NK-92 (cell line): Measurements from ENCODE around the gene SPATC1L.
"Not testable (repeated sequence)": the region's sequence is repeated elsewhere in the genome, so short reads cannot be mapped to it uniquely, and the experiment has no call there.

ENCODE experiments used
- DNase-seq: peaks from one replicate; lab custom pipeline; 2025; ENCODE audit not compliant: unreplicated experiment; lab: John Stamatoyannopoulos, UW

SPATC1L gene

DNA sequence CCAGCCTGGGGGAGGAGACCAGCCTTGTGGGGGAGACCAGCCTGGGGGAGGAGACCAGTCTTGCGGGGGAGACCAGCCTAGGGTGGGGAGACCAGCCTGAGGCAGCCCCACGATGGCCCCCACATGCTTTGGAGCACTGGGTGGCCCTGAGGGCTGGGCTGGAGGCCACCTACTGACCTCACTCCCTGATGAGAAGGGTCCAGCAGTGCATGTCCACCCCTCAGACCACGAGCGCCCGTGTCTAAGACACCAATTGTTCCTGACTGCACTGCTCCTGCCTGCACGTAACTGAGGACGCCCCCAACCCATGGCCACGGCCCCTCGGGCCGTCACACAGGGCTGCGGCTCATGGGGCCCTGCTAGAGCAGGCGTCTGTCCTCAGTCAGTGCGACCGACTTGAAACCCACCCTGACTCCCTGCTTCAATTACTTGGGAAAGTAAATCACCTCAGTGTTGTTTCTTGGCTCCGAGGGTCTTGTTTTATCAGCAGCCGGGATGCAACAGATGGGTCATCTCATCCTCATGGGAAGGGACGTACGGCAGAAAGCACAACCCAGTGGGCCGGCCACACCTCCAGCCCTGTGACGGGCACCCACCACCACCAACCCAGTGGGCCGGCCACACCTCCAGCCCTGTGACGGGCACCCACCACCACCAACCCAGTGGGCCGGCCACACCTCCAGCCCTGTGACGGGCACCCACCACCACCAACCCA is at the start of gene SPATC1L:
Gene SPATC1L, minus strand, starts transcription at position 550 of the 715 bp plus-strand sequence. CDS start 1,643 bp downstream, outside the sequence.
- no peak for DNase-seq

DNA sequence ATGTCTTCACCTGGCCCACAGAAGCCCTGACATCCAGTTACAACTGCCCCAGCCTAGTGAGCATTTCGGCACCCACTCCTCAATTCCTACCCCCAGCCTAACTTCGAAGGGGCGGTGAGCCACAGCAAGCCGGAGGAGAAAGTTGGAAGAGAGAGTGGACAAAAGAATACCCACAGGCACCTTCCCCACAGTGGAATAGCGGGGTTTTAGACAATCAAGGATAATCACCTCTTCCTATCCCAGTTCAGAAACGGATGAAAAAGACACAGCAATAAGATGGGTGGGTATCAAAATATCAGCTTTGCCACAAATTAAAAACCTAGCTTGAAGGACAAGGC is 45.6 kb upstream of the SPATC1L start:
- no peak for DNase-seq

DNA sequence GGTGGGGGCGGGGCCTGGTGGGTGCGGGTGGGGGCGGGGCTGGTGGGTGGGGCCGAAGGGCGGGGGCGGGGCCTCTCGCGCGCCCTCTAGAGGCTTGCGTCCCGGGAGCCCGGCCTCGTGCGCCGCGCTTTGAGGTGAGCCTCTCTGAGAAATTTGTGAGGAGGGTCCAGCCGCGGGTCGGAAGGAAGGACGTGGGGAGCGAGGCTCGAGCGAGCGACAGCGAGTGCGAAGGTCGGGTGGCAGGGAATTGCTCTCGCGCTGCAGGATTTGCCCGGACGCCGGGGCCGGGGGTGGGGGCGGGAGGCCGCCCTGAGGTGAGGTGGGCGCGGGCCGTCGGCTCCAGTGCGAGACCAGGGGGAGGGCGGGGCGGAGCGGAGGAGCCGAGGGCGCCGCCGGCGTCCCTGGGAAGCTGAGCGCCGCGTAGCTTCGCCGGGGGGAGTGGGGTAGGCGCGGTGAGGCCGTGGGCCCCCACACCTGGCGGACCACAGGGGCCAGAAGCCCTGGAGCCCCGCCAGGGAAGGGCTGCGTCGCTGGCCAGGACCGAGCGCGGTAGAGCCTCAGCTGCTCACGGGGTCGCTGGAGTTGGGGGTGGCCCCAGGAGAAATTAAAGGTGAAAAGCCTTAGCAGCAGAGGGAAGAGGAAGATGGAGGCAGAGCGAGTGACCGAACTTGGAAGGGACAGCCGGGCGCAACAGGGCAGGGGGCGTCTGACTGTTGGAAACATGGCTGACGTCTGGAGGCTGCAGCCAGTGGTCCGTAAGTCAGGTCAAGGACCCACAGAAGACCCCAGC is 45.1 kb upstream of the SPATC1L start:
- DNase-seq, result no peak

DNA sequence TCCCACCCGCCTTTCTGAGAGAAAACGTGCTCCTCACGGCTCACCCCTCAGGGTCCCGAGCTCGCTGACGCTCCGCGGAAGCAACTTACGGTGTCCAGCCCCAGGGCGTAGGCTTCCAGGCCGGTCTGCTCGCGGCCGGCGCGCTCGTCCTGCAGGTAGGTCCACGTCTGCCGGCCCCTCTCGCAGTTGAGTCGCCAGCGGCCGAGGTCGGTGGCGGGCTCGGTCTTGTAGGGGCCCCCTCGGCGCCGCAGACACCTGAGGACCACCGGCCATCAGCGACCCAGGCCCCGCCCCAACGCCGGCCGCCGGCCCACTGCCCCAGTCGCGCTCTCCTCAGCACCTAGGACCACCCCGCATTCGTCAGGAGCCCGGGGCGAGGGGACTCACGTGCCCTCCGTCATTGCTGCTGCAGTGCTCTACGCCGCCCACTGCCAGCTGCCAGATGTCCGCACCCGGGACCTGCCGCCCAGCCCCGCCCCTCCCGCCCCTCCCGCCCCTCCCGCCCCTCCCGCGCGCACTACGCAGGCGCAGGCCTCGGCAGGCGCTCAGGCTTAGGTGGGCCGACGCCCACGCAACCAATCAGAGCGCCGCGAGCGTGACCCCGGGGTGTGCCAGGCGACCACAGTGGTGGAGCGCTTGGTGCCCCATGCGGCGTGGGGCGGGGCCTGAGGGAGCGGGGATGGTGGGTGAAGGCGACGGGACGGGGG is 44.2 kb upstream of the SPATC1L start, which contains the start of gene LSS:
Gene LSS, minus strand, starts transcription at position 430 of the 707 bp plus-strand sequence. Its CDS starts 29 bp downstream, at position 401.
- DNase-seq, result peak; percentile 92

DNA sequence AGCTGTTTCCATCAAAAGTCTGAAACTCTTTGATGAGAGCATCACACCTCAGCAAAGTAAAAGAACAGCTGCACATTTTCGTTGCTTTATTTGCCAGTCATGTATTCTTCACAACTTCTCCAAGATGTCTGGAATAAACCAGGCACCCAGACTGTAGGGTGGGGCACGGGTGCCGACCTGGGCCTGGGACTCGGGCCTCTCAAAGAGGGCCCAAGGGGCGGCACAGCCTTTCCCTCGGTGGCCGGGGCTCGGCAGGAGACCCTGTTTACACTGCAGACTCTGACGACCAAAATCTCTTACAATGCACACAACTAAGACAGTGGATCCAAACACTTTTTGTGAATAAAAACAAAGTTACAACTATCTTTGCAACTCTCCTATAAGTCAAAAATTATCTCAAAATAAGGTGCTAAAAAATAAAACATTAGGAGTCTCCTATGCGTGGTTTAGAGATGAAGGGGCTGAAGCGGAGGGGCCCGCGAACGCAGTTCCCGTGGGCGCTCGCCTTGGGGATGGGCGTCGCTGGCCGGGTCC is 43.6 kb upstream of the SPATC1L start:
- DNase-seq, result no peak

DNA sequence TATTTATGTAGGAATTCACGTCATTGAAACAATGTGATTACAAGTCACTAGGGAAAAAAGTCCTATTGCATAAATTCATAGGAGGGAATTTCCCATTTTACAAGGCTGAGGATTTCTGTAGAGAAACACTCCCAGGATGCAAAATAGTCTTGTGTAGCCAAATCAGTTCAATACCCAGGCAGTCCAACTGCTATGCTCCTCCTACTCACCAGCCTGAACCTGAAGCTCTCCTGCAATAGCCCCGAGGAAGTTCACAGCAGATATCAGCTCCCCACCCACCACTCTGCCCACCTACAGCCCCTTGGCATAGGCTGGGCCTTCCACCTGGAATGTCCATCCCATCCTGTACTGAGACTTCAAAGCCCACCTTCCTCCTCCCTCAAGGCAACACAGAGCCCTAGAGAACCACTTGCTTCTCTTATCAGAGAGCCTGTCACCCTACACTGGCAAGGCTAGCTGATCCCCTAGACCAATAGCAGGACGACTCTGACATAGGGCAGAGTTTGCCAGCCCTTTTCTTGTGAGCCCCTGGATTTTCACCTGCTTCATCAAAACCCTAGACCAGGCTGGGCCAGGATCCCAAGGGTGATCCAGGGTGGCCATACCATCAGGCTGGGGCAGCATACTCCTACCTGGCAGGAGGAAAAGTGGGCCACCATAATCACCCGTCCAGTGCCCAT is 42.8 kb upstream of the SPATC1L start:
- DNase-seq, result no peak

DNA sequence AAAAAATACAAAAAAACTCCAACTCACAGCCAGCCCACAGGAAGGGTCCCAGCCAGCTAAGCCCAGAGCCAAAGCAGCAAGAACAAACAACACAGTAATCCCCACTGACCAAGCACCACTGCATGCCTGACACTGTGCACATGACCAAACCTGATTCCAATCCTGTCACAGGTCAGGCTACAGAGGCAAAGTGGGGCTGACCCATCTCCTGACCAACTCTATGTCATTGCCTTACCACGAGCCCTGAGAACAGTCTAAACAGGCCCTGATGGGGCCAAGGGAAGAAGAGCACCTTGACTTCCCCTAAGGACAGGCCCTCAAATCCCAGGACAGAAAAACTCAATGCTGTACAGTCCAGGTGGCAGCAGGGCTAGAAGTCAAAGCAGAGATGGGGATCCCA is 41.9 kb upstream of the SPATC1L start:
- no peak for DNase-seq

DNA sequence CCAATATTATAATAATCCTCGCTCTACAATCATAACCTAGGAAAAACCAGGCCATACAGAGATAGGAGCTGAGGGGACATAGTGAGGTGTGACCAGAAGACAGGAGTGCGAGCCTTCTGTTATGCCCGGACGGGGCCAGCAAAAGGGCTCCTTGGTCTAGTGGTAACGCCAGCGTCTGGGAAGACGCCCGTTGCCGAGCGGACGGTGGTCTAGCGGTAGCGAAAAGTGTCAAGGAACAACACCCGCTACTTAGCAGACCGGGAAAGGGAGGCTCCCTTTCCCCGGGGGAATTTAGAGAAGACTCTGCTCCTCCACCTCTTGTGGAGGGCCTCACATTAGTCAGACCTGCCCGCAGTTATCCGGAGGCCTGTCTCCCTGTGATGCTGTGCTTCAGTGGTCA is 39.4 kb upstream of the SPATC1L start:
- DNase-seq, result not testable (repeated sequence)

DNA sequence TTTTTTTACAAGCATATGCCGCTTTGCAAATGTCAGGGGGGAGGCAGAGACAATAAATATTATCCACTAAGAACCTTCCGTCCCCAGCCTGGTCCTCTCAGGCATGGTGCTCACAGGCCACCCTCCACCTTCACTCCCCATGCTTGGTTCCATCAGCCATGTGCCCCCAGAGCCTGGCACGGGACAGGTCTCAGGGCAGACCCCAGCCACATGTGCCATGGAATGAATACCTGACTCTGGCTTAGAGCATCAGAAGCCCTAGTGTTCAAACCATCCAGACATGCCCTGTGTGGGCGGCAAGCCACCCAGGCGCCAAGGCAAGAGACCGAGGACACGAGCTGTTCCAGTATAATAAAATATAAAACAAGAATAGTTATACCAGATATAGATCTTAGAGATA is 39.0 kb upstream of the SPATC1L start:
- DNase-seq, result no peak

DNA sequence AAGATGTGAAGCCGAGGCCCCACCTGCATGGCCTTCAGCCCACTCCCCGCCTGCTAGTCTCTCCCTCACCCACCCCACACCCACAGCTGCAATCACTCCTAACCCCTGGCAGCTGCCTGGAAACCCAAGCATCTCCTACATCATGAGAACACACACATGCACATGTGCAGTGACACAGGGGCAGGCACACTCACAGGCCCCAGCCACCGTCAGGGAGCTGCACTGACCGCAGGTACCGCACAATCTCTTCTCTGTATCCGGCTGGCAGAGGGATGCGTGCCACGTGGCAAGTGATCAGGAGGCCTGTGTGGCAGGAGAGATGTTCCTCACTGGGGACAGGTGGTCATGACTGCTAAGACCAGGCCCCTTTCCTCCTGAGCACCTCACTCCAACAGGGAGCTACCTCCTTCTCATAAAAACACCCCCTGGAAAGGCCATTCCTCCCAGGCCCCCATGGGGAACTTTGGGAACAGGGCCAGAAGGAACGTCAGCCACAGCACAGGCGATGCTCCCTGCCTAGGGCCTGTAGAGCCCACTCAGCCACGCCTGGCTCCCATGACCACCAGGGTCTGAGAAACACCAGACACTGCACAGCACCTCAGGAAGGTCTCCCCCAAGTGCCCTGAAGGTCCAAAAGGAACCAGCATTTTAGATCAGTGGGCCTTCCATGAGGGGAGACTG is 38.3 kb upstream of the SPATC1L start:
- no peak for DNase-seq

DNA sequence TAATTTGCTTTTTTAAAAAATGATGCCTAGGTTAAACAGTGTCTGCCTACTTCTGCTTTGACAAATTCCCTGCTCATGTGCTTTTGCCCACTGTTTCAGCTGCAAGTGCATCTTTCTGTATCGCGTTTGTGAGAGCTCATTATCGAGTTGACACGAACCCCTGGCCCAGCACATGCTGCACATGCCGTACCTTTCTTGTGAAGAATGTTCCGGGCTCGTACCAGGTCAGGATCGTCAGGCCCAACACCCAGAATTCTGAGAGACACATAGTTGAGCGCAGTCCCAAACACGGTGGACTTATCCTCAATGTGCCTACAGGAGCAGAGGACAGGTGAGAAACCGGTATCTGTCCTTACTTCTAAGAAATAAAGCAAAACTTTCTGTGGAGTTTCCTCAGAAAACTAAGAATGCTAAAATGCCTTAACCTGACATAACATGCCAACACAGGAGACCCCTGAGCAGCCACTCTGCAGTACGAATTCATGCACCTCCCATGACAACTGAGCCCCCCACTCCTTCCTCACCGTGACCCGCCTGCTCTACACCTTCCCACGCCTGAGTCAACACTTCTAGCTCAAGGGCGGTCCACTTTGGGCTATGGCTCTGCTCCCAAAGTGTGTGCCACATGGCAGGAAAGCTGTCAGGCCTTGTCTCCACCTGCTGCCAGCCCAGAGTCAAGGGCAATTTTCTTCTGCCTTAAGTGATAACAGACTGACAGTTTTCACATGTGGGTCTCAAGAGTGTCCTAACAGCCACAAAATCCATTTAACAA is 37.6 kb upstream of the SPATC1L start:
- DNase-seq, result no peak

DNA sequence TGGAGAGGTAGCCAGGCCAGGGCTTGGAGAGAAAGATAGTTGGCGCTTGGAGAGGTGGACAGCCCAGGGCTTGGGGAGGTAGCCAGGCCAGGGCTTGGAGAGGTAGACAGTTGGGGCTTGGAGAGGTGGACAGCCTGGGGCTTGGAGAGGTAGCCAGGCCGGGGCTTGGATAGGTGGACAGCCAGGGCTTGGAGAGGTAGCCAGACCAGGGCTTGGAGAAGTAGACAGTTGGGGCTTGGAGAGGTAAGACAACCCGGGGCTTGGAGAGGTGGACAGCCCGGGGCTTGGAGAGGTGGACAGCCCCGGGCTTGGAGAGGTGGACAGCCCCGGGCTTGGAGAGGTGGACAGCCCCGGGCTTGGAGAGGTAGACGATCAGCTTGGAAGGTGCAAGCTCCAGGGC is 36.6 kb upstream of the SPATC1L start:
- no peak for DNase-seq

DNA sequence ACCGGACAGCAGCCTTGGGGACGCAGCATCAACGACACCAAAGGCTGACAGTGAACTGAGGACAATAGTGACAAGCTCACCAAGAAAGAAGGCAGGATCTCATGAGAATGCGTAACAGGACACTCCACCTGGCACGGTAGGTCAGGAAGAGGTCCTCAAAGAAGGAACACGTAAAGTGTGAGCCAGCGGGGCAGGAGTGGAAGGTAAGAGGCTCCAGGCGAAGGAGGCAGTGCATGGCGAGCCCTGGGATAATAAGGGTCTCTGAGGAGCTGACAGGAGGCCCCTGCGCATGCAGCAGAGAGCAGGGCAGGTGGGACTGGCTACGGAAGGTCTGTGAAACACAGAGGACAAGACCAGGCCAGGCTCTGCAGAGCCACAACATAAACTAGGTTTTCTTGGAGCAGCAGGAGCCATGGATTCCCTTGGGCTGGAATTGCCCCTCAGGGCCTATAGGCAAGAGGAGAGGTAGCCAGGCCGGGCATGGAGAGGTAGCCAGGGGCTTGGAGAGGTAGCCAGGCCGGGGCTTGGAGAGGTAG is 36.1 kb upstream of the SPATC1L start:
- DNase-seq, result no peak

DNA sequence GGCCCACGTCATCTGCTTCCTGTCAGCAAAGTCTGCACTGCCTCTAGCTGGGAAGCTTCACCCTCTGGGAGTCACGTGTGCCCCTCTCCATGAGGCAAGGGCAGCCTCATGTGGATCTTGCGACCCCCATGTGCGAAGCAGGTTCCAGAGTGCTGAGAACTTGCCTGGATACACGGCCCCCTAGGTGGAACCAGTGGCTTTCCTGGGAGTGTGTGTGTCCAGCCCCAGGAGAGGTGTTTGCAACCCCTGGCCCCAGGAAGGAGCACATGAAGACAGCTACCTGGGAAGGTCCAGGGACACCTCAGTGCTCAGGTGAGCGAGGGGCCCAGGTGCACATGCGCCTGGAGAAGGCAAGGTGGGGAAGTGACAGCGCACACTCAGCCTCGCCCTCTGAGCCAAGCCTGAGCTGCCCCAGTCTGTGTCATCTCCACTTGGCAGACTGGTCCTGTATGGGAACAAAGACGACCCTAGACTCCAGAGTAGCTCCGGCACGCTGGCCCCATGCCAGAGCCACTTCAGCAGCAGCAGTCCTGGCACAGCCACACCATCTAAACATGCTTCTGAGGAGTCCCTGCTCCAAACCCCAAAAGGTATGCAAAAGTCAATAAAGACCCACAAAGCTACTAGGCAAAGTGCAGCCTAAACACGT is 35.5 kb upstream of the SPATC1L start:
- DNase-seq, result no peak

DNA sequence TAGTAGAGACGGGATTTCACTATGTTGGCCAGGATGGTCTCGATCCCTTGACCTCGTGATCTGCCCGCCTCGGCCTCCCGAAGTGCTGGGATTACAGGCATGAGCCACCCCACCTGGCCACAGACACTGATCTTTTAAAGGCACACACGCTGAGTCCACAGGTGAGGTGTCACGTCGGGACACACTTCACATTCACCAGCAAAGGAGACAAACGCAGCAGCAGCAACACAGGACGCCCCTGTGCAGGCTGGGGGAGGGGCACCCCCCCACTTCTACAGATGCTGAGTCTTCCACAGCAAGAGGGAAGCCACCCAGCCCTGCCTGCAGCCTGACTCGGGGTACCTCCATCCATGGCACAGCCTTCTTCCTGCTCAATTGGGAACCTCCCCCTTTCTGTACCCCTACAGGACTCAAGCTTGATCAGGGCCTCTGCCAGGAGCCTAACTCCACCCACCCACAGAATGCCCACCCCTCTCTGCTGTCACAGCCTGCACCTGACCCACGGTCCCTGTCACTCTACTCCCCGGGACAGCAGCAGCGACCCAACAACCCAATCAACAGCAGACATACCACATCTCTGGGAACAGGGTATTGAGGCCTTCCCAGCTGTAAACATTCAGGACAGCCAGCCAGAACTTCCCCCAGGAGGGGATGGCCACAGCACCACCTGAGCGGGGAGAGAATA is 34.8 kb upstream of the SPATC1L start:
- no peak for DNase-seq

DNA sequence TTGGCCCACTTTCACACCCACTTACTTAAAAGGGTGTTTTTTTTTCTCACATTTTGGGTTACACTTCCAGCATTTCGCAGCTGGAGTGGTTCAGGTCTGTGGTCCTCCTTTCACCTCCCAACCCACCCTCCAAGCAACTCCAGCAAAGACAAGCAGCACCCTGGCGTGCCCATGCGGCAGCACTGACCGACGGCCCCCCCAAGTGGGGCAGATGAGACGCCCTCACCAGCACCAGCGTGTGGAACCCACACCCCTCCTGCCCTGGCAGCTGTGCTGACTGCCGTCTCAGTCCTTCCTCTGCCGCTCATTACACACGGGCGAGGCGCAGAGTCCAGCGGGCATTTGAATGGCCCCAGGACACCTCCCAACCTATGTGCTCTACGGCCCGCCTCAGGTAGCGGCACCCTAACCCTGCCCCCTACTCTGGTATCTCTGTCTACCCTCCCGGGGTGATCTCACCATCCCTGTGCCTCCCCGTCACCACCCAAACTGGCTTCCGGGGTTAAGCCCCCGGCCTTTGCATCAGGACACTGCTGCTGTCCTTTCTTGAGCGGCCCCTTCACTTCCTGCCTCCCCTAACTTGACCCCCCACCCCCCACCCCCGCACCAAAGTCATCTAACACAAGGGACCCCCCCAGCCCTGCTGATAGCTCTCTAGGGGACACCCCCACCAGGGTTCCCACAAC is 33.4 kb upstream of the SPATC1L start:
- no peak for DNase-seq

DNA sequence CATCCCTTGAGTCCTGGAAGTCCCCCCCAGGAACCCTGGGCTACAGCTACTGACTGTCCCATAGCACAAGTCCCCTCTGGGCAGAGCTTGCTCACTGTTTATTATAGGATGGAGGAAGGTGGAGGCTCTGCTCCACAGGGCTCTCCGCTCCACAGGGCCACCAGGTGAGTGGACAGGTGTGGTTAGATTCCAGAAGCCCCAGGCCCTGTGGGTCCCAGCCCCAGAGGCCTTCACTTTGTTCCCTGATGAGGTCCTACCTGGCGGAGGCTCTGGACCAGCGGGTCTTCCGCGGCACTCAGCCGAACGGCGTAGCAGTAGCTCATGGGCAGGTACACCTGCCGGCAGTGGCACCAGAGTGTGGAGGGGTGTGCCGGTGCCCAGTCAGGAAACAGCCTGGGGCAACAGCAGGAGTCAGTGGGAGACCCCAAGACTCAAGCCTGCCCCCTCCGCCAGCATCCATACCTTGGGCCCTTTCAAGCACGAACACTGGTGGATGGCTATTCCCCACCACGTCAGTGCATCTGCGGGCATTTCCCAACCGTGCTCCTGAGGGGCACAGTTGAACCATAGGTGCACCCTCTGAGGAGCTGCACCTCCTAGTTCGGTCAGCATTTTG is 32.0 kb upstream of the SPATC1L start:
- no peak for DNase-seq
